Activated CD4-positive, alpha-beta T cell treated with anti-CD3 and anti-CD28 coated beads, Interleukin-10, Interleukin-2, amounts not matched to agents 100 ng/mL and 50 ng/mL, durations not matched to agents 16 hours and 8 hours (primary cell): ENCODE data around the gene TMEM131.
"Not testable (repeated sequence)": the region's sequence is repeated elsewhere in the genome, so short reads cannot be mapped to it uniquely, and the experiment has no call there.

Source experiments
- DNase-seq: peaks from one replicate; pipeline ENCODE4 v3.0.0-alpha.2; 2020

TMEM131 gene

GRCh38 chr2:97910403-97911205 is 85.1 kb downstream of the TMEM131 start:
- no peak for DNase-seq

- no peak for DNase-seq
Measured at GRCh38 chr2:97908208-97908676, 87.5 kb downstream of the TMEM131 start.

GRCh38 chr2:97907369-97908100 is 88.2 kb downstream of the TMEM131 start:
- DNase-seq: no peak

- DNase-seq: no peak
Measured at GRCh38 chr2:97906307-97906706, 89.4 kb downstream of the TMEM131 start.

GRCh38 chr2:97905294-97905693 is 90.5 kb downstream of the TMEM131 start:
- no peak for DNase-seq

GRCh38 chr2:97901862-97902261 is 93.9 kb downstream of the TMEM131 start:
- DNase-seq: no peak

GRCh38 chr2:97900806-97901205 is 94.9 kb downstream of the TMEM131 start:
- no peak for DNase-seq

- not testable (repeated sequence) for DNase-seq
Measured at GRCh38 chr2:97893042-97893441, 102.7 kb downstream of the TMEM131 start.

GRCh38 chr2:97891611-97892010 is 104.1 kb downstream of the TMEM131 start:
- no peak for DNase-seq

GRCh38 chr2:97889156-97889555 is 106.6 kb downstream of the TMEM131 start:
- DNase-seq: no peak

- no peak for DNase-seq
Measured at GRCh38 chr2:97885841-97886240, 109.9 kb downstream of the TMEM131 start.

- no peak for DNase-seq
Measured at GRCh38 chr2:97880334-97880733, 115.4 kb downstream of the TMEM131 start.

GRCh38 chr2:97878865-97879264 is 116.9 kb downstream of the TMEM131 start:
- no peak for DNase-seq

- DNase-seq: not testable (repeated sequence)
Measured at GRCh38 chr2:97878317-97878716, 117.4 kb downstream of the TMEM131 start.

GRCh38 chr2:97871096-97871780 is 124.5 kb downstream of the TMEM131 start:
- no peak for DNase-seq

GRCh38 chr2:97870396-97870843 is 125.3 kb downstream of the TMEM131 start:
- peak; percentile 93 for DNase-seq

GRCh38 chr2:97869722-97870346 is 125.9 kb downstream of the TMEM131 start:
- DNase-seq: no peak

- peak; percentile 17 for DNase-seq
Measured at GRCh38 chr2:97868986-97869721, 126.6 kb downstream of the TMEM131 start.

GRCh38 chr2:97863829-97864228 is 131.9 kb downstream of the TMEM131 start:
- no peak for DNase-seq

GRCh38 chr2:97861177-97861576 is 134.6 kb downstream of the TMEM131 start:
- DNase-seq: no peak

- no peak for DNase-seq
Measured at GRCh38 chr2:97858442-97858841, 137.3 kb downstream of the TMEM131 start.

GRCh38 chr2:97857553-97857952 is 138.2 kb downstream of the TMEM131 start:
- DNase-seq: no peak
